GM12892 (cell line): ENCODE data around the gene GRIN2C.

Experiments used
- POLR2A ChIP-seq: IDR thresholded peaks from 2 replicates; pipeline ENCODE4 v1.6.1; 2011; ENCODE audit warnings: low read depth, low read length, control low read depth
- POLR2AphosphoS5 ChIP-seq: IDR thresholded peaks from 2 replicates; pipeline ENCODE4 v1.6.1; 2011; ENCODE audit warnings: low read depth, low read length, control low read depth
- TAF1 ChIP-seq: IDR thresholded peaks from 2 replicates; pipeline ENCODE4 v1.6.1; 2011; ENCODE audit warnings: low read depth, mild to moderate bottlenecking, control low read depth, low read length, borderline replicate concordance

GRCh38 chr17:74816905-74817620 lies 42.6 kb downstream of the GRIN2C start:
- no peak for TF ChIP-seq TAF1
- no peak for TF ChIP-seq POLR2A
- TF ChIP-seq POLR2AphosphoS5: no peak
